Measurements from ENCODE around the gene FBXW10B.
"Not testable (repeated sequence)": the region's sequence is repeated elsewhere in the genome, so short reads cannot be mapped to it uniquely, and the experiment has no call there.

DNA sequence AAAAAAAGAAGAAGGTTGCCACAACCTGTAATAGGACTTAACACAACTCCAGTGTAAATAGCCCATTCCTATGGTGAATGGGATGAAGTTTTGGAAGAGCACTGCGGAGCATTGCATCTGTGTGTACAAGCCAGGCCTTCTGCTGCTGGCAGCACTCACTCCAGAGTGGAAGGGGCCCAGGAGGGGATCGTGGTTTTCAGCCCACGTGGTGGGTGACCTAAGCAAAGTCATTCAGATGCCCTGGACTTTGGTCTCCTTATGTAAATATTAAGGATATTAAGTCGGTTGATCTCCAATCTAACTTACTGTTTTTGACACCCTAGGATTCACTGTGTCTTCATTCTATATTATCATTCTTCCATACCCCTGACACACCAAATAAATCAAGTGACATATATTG, 2.7 kb downstream of the FBXW10B start:
- TF ChIP-seq ATF2 (tag by site-specific recombination; IDR thresholded peaks at IDR 0.05; ENCODE audit: low read depth); CTCF (tag by site-specific recombination; IDR thresholded peaks at IDR 0.05); ZNF473 (tag by site-specific recombination; IDR thresholded peaks at IDR 0.05); ZNF624 (tag by site-specific recombination; IDR thresholded peaks at IDR 0.05); ZNF302 (tag by site-specific recombination; IDR thresholded peaks at IDR 0.05; ENCODE audit: low read depth); TCF7L2 (IDR thresholded peaks at IDR 0.05; ENCODE audit: borderline replicate concordance, low read depth, low read length); ZNF121 (tag by site-specific recombination; IDR thresholded peaks at IDR 0.05); PRDM10 (tag by site-specific recombination; IDR thresholded peaks at IDR 0.05): not testable (repeated sequence)

Measured in HEK293 (cell line).